GM23338 (cell line): ENCODE results near the gene COX8A. TPM values are rescaled to one million over a fixed set of nuclear protein-coding genes. Genes with fewer than 3 reads are reported as not detected.

ENCODE experiments used
- ATAC-seq: fragments of 200-7000 bp; cut with Tn5 transposase; 3 replicates; pipeline ENCODE4 v1.9.1; 2020
- DNase-seq: peaks from one replicate; pipeline ENCODE4 v3.0.0-alpha.2; 2015; ENCODE audit warnings: low spot score
- H2AFZ ChIP-seq: fragments of 200-600 bp; sonication (generic); 2 replicates; pipeline ENCODE4 v1.8.0; 2016; ENCODE audit warnings: antibody characterized with exemption, mild to moderate bottlenecking, moderate library complexity
- H3F3A ChIP-seq: fragments of 200-600 bp; sonication (generic); replicated peaks from 2 replicates; pipeline ENCODE4 v1.8.0; 2017; ENCODE audit warnings: antibody characterized with exemption, mixed run types, low read depth
- H3K27ac ChIP-seq: fragments of 200-600 bp; sonication (generic); 2 replicates; pipeline ENCODE4 v1.6.1; 2016; ENCODE audit warnings: low read depth
- H3K27me3 ChIP-seq: fragments of 200-600 bp; sonication (generic); 2 replicates; pipeline ENCODE4 v1.8.0; 2016; ENCODE audit warnings: mild to moderate bottlenecking, mixed run types, moderate library complexity; ENCODE audit not compliant: insufficient read depth
- H3K36me3 ChIP-seq: fragments of 200-600 bp; sonication (generic); 2 replicates; pipeline ENCODE4 v1.8.0; 2016; ENCODE audit warnings: mild to moderate bottlenecking; ENCODE audit not compliant: insufficient read depth
- H3K4me1 ChIP-seq: fragments of 200-600 bp; sonication (generic); 2 replicates; pipeline ENCODE4 v1.8.0; 2016; ENCODE audit warnings: mild to moderate bottlenecking, moderate library complexity; ENCODE audit not compliant: insufficient read depth
- H3K4me2 ChIP-seq: fragments of 200-600 bp; sonication (generic); 2 replicates; pipeline ENCODE4 v1.7.1; 2017; ENCODE audit warnings: mixed run types
- H3K4me3 ChIP-seq: fragments of 200-600 bp; sonication (generic); 2 replicates; pipeline ENCODE4 v1.6.1; 2016; ENCODE audit warnings: mixed run types
- H3K79me2 ChIP-seq: fragments of 200-600 bp; sonication (generic); replicated peaks from 2 replicates; pipeline ENCODE4 v1.8.0; 2017; ENCODE audit warnings: mild to moderate bottlenecking; ENCODE audit not compliant: insufficient read depth
- H3K9me2 ChIP-seq: fragments of 200-600 bp; sonication (generic); 2 replicates; pipeline ENCODE4 v1.8.0; 2017; ENCODE audit not compliant: insufficient read depth
- H4K20me1 ChIP-seq: fragments of 200-600 bp; sonication (generic); replicated peaks from 2 replicates; pipeline ENCODE4 v1.8.0; 2017; ENCODE audit warnings: mild to moderate bottlenecking; ENCODE audit not compliant: insufficient read depth
- H3K27ac Mint-ChIP-seq: 2 replicates; pipeline ENCODE4 v1.8.0; 2020; ENCODE audit warnings: inconsistent platforms, mild to moderate bottlenecking, moderate library complexity, mixed read lengths
- H3K27me3 Mint-ChIP-seq: 3 replicates; pipeline ENCODE4 v1.8.0; 2022; ENCODE audit warnings: low read depth, mild to moderate bottlenecking, moderate library complexity, mixed read lengths, inconsistent platforms; ENCODE audit not compliant: insufficient read depth, poor library complexity
- H3K36me3 Mint-ChIP-seq: 3 replicates; pipeline ENCODE4 v1.8.0; 2021; ENCODE audit warnings: low read depth, mild to moderate bottlenecking, inconsistent platforms, moderate library complexity, mixed read lengths
- H3K4me1 Mint-ChIP-seq: 3 replicates; pipeline ENCODE4 v1.8.0; 2020; ENCODE audit warnings: mild to moderate bottlenecking, inconsistent platforms, mixed read lengths
- H3K4me3 Mint-ChIP-seq: 3 replicates; pipeline ENCODE4 v1.8.0; 2021; ENCODE audit warnings: moderate library complexity, mild to moderate bottlenecking, inconsistent platforms, mixed read lengths
- H3K9me3 Mint-ChIP-seq: 3 replicates; pipeline ENCODE4 v1.8.0; 2020; ENCODE audit warnings: moderate library complexity, mild to moderate bottlenecking, inconsistent platforms, mixed read lengths
- CREB1 ChIP-seq: fragments of 250-450 bp; sonication (Bioruptor Pico); IDR thresholded peaks from 2 replicates; pipeline ENCODE4 v1.5.0; 2020; ENCODE audit warnings: low read depth, mild to moderate bottlenecking, moderate library complexity
- EZH2phosphoT487 ChIP-seq: fragments of 200-600 bp; sonication (generic); IDR thresholded peaks from one replicate; pipeline ENCODE4 v1.8.1; 2018; ENCODE audit warnings: antibody characterized with exemption; ENCODE audit not compliant: unreplicated experiment
- NANOG ChIP-seq: IDR thresholded peaks from 2 replicates; pipeline ENCODE4 v1.6.1; 2016; ENCODE audit warnings: antibody characterized with exemption, borderline replicate concordance
- POLR2AphosphoS5 ChIP-seq: IDR thresholded peaks from 2 replicates; pipeline ENCODE4 v1.6.1; 2016; ENCODE audit warnings: antibody characterized with exemption, low read depth
- STAT1 ChIP-seq: IDR thresholded peaks from one replicate; pipeline ENCODE4 v1.6.1; 2016; ENCODE audit warnings: antibody characterized with exemption; ENCODE audit not compliant: unreplicated experiment
- polyA plus RNA-seq: library from polyadenylated mRNA; unstranded; fragments of >200 nt; fragmentation: Nextera tagmentation; extraction: Ambion mirVana; gene quantifications from 2 replicates; pipeline ENCODE4 v1.2.1, GENCODE V29; 2016
- total RNA-seq: library from RNA; depleted of rRNA; stranded (reverse); fragments of >200 nt; shearing (Covaris generic); gene quantifications from 2 replicates; pipeline ENCODE4 v1.2.3, GENCODE V29; 2014
- TF ChIP-seq, protein P1 (sequence below): IDR thresholded peaks from one replicate; pipeline ENCODE4 v1.6.1; 2018; ENCODE audit warnings: antibody characterized with exemption; ENCODE audit not compliant: unreplicated experiment
- TF ChIP-seq, protein P2 (sequence below): IDR thresholded peaks from 2 replicates; pipeline ENCODE4 v1.6.1; 2016; ENCODE audit warnings: antibody characterized with exemption
- TF ChIP-seq, protein P3 (sequence below): fragments of 250-450 bp; sonication (Bioruptor Pico); IDR thresholded peaks from 2 replicates; pipeline ENCODE4 v1.5.0; 2020; ENCODE audit warnings: mild to moderate bottlenecking, moderate library complexity

COX8A gene
- total and polyA plus RNA-seq, 2 experiments from 2014 or later = 427 to 483 TPM

DNA sequence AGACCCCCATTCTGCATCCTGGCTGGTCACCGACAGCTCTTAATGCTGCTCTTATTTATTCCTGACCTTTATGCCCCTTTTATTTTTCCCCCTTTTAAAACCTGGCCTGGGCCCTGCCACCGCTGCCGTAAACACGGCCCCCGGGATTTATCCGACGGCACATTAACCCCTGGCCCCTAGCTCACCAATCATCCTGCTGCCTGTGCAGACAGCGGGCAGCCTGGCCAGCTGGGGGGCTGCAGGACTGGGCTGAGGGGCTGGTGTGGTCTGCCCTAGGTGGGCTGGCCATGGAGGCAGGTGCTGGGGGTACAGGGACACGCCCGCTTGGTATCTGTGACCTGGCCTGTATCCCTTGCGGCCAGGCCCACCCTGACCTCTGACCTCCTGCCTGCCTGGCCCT, 39.9 kb downstream of the COX8A start:
- Histone ChIP-seq H3K36me3 (no peaks in the 10 kb centered on the region), H3K4me3 (no peak overlapping the region), H3K27ac (no peak overlapping the region), H3K27me3 (peaks cover 73% of the 10 kb centered on the region), H2AFZ (no peak overlapping the region), H3K79me2 (no peaks in the 10 kb centered on the region), H3F3A (no peaks in the 10 kb centered on the region), H3K4me1 (peaks cover 3% of the 10 kb centered on the region; the same call in 1 of the 2 replicates), H3K9me2 (no peaks in the 10 kb centered on the region), H3K4me2 (no peak overlapping the region), H4K20me1 (no peaks in the 10 kb centered on the region)
- Mint-ChIP-seq H3K4me1 (peaks cover 5% of the 10 kb centered on the region; the same call in 2 of the 3 replicates), H3K27ac (no peak overlapping the region), H3K36me3 (no peaks in the 10 kb centered on the region), H3K9me3 (peaks cover 4% of the 10 kb centered on the region; the same call in 2 of the 3 replicates), H3K27me3 (peaks cover 48% of the 10 kb centered on the region), H3K4me3 (no peak overlapping the region)
- no peak for TF ChIP-seq EZH2phosphoT487
- TF ChIP-seq, protein P1, sequence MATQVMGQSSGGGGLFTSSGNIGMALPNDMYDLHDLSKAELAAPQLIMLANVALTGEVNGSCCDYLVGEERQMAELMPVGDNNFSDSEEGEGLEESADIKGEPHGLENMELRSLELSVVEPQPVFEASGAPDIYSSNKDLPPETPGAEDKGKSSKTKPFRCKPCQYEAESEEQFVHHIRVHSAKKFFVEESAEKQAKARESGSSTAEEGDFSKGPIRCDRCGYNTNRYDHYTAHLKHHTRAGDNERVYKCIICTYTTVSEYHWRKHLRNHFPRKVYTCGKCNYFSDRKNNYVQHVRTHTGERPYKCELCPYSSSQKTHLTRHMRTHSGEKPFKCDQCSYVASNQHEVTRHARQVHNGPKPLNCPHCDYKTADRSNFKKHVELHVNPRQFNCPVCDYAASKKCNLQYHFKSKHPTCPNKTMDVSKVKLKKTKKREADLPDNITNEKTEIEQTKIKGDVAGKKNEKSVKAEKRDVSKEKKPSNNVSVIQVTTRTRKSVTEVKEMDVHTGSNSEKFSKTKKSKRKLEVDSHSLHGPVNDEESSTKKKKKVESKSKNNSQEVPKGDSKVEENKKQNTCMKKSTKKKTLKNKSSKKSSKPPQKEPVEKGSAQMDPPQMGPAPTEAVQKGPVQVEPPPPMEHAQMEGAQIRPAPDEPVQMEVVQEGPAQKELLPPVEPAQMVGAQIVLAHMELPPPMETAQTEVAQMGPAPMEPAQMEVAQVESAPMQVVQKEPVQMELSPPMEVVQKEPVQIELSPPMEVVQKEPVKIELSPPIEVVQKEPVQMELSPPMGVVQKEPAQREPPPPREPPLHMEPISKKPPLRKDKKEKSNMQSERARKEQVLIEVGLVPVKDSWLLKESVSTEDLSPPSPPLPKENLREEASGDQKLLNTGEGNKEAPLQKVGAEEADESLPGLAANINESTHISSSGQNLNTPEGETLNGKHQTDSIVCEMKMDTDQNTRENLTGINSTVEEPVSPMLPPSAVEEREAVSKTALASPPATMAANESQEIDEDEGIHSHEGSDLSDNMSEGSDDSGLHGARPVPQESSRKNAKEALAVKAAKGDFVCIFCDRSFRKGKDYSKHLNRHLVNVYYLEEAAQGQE = no peak
- TF ChIP-seq NANOG = no peak
- TF ChIP-seq STAT1 = no peak
- no peak for TF ChIP-seq POLR2AphosphoS5
- TF ChIP-seq, protein P2, sequence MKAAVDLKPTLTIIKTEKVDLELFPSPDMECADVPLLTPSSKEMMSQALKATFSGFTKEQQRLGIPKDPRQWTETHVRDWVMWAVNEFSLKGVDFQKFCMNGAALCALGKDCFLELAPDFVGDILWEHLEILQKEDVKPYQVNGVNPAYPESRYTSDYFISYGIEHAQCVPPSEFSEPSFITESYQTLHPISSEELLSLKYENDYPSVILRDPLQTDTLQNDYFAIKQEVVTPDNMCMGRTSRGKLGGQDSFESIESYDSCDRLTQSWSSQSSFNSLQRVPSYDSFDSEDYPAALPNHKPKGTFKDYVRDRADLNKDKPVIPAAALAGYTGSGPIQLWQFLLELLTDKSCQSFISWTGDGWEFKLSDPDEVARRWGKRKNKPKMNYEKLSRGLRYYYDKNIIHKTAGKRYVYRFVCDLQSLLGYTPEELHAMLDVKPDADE = no peak
- TF ChIP-seq CREB1 = no peak
- TF ChIP-seq, protein P3, sequence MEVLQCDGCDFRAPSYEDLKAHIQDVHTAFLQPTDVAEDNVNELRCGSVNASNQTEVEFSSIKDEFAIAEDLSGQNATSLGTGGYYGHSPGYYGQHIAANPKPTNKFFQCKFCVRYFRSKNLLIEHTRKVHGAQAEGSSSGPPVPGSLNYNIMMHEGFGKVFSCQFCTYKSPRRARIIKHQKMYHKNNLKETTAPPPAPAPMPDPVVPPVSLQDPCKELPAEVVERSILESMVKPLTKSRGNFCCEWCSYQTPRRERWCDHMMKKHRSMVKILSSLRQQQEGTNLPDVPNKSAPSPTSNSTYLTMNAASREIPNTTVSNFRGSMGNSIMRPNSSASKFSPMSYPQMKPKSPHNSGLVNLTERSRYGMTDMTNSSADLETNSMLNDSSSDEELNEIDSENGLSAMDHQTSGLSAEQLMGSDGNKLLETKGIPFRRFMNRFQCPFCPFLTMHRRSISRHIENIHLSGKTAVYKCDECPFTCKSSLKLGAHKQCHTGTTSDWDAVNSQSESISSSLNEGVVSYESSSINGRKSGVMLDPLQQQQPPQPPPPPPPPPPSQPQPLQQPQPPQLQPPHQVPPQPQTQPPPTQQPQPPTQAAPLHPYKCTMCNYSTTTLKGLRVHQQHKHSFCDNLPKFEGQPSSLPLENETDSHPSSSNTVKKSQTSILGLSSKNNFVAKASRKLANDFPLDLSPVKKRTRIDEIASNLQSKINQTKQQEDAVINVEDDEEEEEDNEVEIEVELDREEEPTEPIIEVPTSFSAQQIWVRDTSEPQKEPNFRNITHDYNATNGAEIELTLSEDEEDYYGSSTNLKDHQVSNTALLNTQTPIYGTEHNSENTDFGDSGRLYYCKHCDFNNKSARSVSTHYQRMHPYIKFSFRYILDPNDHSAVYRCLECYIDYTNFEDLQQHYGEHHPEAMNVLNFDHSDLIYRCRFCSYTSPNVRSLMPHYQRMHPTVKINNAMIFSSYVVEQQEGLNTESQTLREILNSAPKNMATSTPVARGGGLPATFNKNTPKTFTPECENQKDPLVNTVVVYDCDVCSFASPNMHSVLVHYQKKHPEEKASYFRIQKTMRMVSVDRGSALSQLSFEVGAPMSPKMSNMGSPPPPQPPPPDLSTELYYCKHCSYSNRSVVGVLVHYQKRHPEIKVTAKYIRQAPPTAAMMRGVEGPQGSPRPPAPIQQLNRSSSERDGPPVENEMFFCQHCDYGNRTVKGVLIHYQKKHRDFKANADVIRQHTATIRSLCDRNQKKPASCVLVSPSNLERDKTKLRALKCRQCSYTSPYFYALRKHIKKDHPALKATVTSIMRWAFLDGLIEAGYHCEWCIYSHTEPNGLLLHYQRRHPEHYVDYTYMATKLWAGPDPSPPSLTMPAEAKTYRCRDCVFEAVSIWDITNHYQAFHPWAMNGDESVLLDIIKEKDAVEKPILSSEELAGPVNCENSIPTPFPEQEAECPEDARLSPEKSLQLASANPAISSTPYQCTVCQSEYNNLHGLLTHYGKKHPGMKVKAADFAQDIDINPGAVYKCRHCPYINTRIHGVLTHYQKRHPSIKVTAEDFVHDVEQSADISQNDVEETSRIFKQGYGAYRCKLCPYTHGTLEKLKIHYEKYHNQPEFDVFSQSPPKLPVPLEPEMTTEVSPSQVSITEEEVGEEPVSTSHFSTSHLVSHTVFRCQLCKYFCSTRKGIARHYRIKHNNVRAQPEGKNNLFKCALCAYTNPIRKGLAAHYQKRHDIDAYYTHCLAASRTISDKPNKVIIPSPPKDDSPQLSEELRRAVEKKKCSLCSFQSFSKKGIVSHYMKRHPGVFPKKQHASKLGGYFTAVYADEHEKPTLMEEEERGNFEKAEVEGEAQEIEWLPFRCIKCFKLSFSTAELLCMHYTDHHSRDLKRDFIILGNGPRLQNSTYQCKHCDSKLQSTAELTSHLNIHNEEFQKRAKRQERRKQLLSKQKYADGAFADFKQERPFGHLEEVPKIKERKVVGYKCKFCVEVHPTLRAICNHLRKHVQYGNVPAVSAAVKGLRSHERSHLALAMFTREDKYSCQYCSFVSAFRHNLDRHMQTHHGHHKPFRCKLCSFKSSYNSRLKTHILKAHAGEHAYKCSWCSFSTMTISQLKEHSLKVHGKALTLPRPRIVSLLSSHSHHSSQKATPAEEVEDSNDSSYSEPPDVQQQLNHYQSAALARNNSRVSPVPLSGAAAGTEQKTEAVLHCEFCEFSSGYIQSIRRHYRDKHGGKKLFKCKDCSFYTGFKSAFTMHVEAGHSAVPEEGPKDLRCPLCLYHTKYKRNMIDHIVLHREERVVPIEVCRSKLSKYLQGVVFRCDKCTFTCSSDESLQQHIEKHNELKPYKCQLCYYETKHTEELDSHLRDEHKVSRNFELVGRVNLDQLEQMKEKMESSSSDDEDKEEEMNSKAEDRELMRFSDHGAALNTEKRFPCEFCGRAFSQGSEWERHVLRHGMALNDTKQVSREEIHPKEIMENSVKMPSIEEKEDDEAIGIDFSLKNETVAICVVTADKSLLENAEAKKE (CRISPR knock-in tag) = no peak
- no peak for ATAC-seq
- DNase-seq = no peak
